GM12875 (cell line): Measurements from ENCODE around the gene OBSCN.

Source experiments
- H3K4me3 ChIP-seq: one replicate; pipeline ENCODE4 v1.5.1; 2011; ENCODE audit warnings: low read depth, low read length, control low read depth
- CTCF ChIP-seq: IDR thresholded peaks from 2 replicates; pipeline ENCODE4 v1.5.1; 2011; ENCODE audit warnings: low read depth, mild to moderate bottlenecking, control low read depth, inconsistent platforms, low read length, moderate library complexity, borderline replicate concordance; ENCODE audit not compliant: insufficient read depth

The OBSCN gene

GRCh38 chr1:228198977-228199590 is 8.8 kb upstream of the OBSCN start:
- H3K4me3 ChIP-seq, result no peak overlapping the region
- no peak for TF ChIP-seq CTCF

GRCh38 chr1:228204958-228205357 is 2.9 kb upstream of the OBSCN start:
- no peak for TF ChIP-seq CTCF
- H3K4me3 ChIP-seq, result no peak overlapping the region

GRCh38 chr1:228205526-228206436 is 2.1 kb upstream of the OBSCN start:
- H3K4me3 ChIP-seq, result no peak overlapping the region

GRCh38 chr1:228206582-228207351 is 1.1 kb upstream of the OBSCN start:
- H3K4me3 ChIP-seq, result no peak overlapping the region
- TF ChIP-seq CTCF, result no peak

More at GRCh38 chr1:228205526-228206436, 2.1 kb upstream of the OBSCN start:
- TF ChIP-seq CTCF, result no peak

- TF ChIP-seq CTCF, result no peak
- no peak overlapping the region for H3K4me3 ChIP-seq
Observed at GRCh38 chr1:228207381-228207810, 448 bp upstream of the OBSCN start.

GRCh38 chr1:228208831-228209551 is 1.1 kb downstream of the OBSCN start:
- no peak for TF ChIP-seq CTCF
- H3K4me3 ChIP-seq, result no peak overlapping the region
